ENCODE results near the gene DENND10. TPM values are rescaled to one million over a fixed set of nuclear protein-coding genes. Genes with fewer than 3 reads are reported as not detected.
A peak's percentile ranks its signal among the peaks of the same experiment; 100 is the strongest.
"Not testable (repeated sequence)": the region's sequence is repeated elsewhere in the genome, so short reads cannot be mapped to it uniquely, and the experiment has no call there.

The DENND10 gene
- total RNA-seq, 2 donors from 2014 or later = 23.3 to 42.7 TPM

GRCh38 chr10:119131512-119132240, 27.8 kb downstream of the DENND10 start:
- DNase-seq = peak; percentile 22

GRCh38 chr10:119132521-119133345, 28.8 kb downstream of the DENND10 start:
- no peak overlapping the region for H3K27ac ChIP-seq
- H3K9ac ChIP-seq (ENCODE audit: low read depth in 2 of 2, low read length in 2 of 2) = no peak overlapping the region
- no peak for DNase-seq
- no peak overlapping the region for H3K4me3 ChIP-seq
- no peaks in the 10 kb centered on the region for H3K9me3 ChIP-seq
- intact Hi-C loops (cut with DNase I) = no loop called here
- H3K4me1 ChIP-seq = no peaks in the 10 kb centered on the region
- H3K36me3 ChIP-seq = no peaks in the 10 kb centered on the region
- TF ChIP-seq, protein P1, sequence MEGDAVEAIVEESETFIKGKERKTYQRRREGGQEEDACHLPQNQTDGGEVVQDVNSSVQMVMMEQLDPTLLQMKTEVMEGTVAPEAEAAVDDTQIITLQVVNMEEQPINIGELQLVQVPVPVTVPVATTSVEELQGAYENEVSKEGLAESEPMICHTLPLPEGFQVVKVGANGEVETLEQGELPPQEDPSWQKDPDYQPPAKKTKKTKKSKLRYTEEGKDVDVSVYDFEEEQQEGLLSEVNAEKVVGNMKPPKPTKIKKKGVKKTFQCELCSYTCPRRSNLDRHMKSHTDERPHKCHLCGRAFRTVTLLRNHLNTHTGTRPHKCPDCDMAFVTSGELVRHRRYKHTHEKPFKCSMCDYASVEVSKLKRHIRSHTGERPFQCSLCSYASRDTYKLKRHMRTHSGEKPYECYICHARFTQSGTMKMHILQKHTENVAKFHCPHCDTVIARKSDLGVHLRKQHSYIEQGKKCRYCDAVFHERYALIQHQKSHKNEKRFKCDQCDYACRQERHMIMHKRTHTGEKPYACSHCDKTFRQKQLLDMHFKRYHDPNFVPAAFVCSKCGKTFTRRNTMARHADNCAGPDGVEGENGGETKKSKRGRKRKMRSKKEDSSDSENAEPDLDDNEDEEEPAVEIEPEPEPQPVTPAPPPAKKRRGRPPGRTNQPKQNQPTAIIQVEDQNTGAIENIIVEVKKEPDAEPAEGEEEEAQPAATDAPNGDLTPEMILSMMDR (IDR thresholded peaks at IDR 0.05) = no peak
- no peaks in the 10 kb centered on the region for H3K27me3 ChIP-seq

More at GRCh38 chr10:119131512-119132240, 27.8 kb downstream of the DENND10 start:
- TF ChIP-seq, protein P1 (IDR thresholded peaks at IDR 0.05) = no peak
- Histone ChIP-seq H3K27ac (peak overlapping the region; percentile 60), H3K36me3 (no peaks in the 10 kb centered on the region), H3K27me3 (no peaks in the 10 kb centered on the region), H3K9me3 (no peaks in the 10 kb centered on the region), H3K4me3 (peak overlapping the region; percentile 4), H3K9ac (ENCODE audit: low read depth in 2 of 2, low read length in 2 of 2) (no peak overlapping the region), H3K4me1 (no peaks in the 10 kb centered on the region)
- intact Hi-C loops (cut with DNase I) = no loop called here

DNA sequence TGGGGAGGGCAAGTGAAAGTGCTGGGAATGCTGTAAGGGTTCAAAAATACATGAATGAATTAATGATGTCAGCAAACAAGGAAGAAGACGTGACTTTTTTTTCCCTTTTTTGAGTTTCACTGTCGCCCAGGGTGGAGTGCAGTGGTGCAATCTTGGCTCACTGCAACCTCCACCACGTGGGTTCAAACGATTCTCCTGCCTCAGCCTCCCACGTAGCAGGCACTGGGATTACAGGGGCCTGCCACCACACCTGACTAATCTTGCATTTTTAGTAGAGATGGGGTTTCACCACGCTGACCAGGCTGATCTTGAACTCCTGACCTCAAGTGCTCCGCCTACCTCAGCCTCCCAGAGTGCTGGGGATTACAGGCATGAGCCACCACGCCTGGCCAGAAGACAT, 30.0 kb downstream of the DENND10 start:
- H3K9ac ChIP-seq (ENCODE audit: low read depth in 2 of 2, low read length in 2 of 2) = no peak overlapping the region
- DNase-seq = no peak
- intact Hi-C loops (cut with DNase I) = no loop called here
- H3K4me1 ChIP-seq = no peaks in the 10 kb centered on the region
- no peaks in the 10 kb centered on the region for H3K36me3 ChIP-seq
- TF ChIP-seq, protein P1 (IDR thresholded peaks at IDR 0.05) = no peak
- no peaks in the 10 kb centered on the region for H3K9me3 ChIP-seq
- H3K4me3 ChIP-seq = no peak overlapping the region
- no peak overlapping the region for H3K27ac ChIP-seq
- no peaks in the 10 kb centered on the region for H3K27me3 ChIP-seq

DNA sequence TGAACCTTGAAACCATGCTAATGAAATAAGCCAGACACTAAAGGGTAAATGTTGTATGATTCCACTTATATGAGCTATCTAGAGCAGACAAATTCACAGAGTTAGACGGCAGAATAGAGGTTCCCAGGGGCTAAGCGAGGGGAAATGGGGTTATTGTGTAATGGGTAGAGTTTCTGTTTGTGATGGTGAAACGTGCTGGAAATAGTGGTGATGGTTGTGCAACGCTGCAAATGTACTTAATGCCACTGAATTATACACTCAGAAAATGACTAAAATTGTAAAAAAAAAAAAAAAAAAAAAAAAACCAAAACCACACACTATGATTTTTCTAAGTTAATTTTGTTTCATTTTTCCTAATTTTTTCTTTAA, 31.6 kb downstream of the DENND10 start:
- Histone ChIP-seq H3K9ac (ENCODE audit: low read depth in 2 of 2, low read length in 2 of 2) (no peak overlapping the region), H3K27me3 (no peaks in the 10 kb centered on the region), H3K4me3 (no peak overlapping the region), H3K27ac (no peak overlapping the region), H3K36me3 (no peaks in the 10 kb centered on the region), H3K9me3 (no peaks in the 10 kb centered on the region), H3K4me1 (no peaks in the 10 kb centered on the region)
- intact Hi-C loops (cut with DNase I) = no loop called here
- TF ChIP-seq, protein P1 (IDR thresholded peaks at IDR 0.05) = no peak
- DNase-seq = no peak

DNA sequence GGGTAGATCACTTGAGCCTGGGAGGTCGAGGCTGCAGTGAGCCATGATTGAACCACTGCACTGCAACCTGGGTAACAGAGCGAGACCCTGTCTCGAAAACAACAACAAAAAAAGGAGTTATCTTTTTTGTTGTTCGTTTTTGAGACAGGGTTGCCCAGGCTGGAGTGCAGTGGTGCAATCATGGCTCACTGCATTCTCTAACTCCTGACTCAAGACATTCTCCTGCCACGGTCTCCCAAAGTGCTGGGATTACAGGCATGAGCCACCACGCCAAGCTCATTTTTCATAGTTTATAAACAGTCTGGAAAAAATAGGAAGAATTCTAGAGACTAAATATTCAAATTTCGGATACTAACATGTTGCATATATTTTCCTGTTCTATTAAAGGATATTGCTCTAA, 32.2 kb downstream of the DENND10 start:
- Histone ChIP-seq H3K27ac (no peak overlapping the region), H3K4me1 (no peaks in the 10 kb centered on the region), H3K4me3 (no peak overlapping the region), H3K9me3 (no peaks in the 10 kb centered on the region), H3K27me3 (no peaks in the 10 kb centered on the region), H3K36me3 (no peaks in the 10 kb centered on the region), H3K9ac (ENCODE audit: low read depth in 2 of 2, low read length in 2 of 2) (no peak overlapping the region)
- intact Hi-C loops (cut with DNase I) = no loop called here
- DNase-seq = no peak
- TF ChIP-seq, protein P1 (IDR thresholded peaks at IDR 0.05) = no peak

DNA sequence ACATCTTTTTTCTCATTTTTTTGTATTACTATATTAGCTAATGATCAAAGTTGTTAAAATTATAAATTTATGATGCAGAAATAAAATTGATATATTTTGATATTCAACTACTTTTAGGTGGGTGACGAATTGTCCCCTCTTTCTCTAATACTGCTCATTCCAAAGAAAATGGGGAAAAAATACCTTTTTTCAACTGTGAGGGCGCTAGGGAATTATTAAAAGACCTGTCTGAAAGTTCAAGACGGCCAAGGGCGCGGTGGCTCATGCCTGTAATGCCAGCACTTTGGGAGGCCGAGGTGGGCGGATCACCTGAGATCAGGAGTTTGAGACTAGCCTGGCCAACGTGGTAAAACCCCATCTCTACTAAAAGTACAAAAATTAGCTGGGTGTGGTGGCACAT, 34.0 kb downstream of the DENND10 start:
- H3K27me3 ChIP-seq; H3K4me3 ChIP-seq; H3K36me3 ChIP-seq; intact Hi-C loops (cut with DNase I); DNase-seq; H3K9me3 ChIP-seq; H3K4me1 ChIP-seq; H3K9ac ChIP-seq (ENCODE audit: low read depth in 2 of 2, low read length in 2 of 2); H3K27ac ChIP-seq: not testable (repeated sequence)
